ENCODE results near the gene TSSK6.

The TSSK6 gene

DNA sequence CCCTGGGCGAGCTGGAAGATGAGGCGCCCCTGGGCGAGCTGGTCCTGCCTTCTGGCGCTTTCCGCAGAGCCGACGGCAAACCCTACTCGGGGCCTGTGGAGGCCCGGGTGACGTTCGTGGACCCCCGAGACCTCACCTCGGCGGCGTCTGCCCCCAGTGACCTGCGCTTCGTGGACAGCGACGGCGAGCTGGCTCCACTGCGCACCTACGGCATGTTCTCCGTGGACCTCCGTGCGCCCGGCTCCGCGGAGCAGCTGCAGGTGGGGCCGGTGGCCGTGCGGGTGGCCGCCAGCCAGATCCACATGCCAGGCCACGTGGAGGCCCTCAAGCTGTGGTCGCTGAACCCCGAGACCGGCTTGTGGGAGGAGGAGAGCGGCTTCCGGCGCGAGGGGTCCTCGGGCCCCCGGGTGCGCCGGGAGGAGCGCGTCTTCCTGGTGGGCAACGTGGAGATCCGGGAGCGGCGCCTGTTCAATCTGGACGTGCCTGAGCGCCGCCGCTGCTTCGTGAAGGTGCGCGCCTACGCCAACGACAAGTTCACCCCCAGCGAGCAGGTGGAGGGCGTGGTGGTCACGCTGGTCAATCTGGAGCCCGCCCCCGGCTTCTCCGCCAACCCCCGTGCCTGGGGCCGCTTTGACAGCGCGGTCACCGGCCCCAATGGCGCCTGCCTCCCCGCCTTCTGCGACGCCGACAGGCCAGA is 29.1 kb upstream of the TSSK6 start:
- no peak for DNase-seq

GRCh38 chr19:19543640-19544039 is 28.3 kb upstream of the TSSK6 start:
- no peak for DNase-seq

DNA sequence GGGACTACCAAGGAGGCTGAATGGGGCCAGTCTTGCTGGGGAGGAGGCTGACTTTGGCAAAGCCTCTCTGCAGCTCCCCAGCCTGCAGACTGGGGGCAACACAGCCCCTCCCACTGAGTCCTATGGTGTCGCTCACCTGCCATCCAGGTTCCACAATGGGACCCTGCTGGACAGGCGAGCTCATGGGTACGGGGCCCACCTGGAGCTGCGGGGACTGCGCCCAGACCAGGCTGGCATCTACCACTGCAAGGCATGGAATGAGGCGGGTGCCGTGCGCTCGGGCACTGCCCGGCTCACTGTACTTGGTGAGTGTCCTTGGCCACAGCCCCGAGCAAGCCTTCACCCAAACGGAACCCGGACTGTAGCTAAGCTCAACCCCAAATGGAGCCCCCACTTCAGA is 27.8 kb upstream of the TSSK6 start:
- DNase-seq, result no peak

DNA sequence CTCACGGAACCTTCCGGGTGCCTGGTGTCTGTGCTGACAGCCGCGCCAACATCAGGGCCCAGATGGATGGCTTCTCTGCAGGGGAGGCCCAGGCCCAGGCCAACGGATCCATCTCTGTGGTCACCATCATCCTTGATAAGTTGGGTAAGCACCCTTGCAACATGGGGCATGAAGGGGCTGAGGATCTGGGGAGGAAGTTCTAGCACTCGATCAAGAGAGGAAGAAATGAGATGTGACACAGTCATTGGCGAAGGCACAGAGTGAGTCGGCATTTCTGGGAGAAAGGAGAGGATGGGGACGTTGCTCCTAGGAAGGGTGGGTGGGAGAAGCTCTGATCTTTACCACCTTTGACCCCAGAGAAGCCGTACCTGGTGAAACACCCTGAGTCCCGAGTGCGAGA is 27.2 kb upstream of the TSSK6 start:
- DNase-seq, result no peak

DNA sequence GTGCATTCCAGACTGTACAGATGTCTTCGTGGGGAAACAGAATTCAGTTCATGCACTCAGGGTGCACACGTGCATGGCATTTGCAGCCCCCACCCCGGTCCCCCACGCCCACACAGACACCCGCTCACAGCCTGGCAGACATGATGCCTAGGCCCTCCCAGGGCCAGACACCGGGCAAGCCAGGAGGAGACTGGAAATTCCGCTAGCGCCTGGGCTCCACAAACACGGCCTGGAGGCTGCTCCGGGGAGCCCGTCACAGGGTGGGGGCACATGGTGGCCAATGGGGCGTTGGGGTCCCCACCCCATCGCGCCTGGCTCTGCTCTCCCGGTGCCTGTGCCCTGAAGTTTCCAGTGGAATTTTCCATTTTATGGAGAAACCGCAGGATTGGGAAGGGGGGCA is 26.3 kb upstream of the TSSK6 start:
- DNase-seq, result no peak

DNA sequence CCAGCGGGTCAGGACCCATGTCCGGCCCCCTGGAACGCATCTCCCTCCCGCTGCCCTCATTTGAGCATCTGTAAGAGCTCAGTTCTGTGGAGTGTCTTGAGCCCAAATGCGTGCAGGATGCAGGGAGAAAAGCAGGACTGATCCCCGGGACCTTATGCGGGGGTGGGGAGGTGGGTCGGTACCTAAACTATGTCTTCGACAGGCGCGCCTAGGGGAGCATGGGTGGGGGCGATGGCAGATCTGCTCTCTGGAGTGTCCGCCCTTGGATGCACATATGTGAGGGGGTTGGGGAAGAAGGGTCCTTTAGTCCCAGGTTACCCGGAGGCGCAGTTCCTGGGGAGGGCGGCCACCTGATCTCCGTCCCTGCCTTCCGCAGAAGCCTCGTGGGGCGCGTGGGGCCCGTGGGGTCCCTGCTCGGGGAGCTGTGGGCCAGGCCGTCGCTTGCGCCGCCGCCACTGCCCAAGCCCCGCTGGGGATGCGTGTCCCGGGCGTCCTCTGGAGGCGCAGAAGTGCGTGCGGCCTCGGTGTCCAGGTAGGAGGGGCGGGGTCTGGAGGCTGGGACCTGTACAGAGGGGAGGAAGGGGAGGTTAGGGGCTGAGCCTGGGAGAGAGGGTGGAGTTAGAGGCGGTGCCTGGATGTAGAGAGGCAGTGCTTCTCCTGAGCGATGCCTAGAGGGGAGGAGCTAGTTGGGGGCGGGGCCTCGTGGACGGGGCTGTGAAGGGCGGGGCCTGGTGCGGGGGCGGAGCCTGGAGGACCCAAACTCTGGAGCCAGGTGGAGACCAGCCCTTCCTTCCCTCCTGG is 25.6 kb upstream of the TSSK6 start:
- DNase-seq, result peak; percentile 54

DNA sequence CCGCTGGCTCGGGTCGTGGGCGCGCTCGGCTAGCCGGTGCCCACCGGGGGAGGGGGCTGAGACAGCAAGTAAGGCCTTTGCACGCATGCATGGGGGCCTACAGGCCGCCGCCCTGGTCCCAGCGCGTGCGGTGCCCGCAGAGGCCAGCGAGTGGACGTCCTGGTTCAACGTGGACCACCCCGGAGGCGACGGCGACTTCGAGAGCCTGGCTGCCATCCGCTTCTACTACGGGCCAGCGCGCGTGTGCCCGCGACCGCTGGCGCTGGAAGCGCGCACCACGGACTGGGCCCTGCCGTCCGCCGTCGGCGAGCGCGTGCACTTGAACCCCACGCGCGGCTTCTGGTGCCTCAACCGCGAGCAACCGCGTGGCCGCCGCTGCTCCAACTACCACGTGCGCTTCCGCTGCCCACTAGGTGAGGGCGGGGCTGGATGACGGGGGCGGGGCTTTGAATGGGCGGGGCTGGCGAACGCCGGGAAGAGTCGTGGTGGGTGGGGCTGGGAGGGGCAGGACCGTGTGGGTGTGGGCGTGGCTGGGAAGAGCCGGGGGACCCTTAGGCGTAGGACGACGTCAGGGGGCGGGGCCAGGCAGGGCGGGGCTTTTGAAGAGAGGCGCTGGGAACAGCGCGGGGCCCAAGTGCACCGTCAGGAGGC is 24.8 kb upstream of the TSSK6 start:
- DNase-seq, result peak; percentile 46

DNA sequence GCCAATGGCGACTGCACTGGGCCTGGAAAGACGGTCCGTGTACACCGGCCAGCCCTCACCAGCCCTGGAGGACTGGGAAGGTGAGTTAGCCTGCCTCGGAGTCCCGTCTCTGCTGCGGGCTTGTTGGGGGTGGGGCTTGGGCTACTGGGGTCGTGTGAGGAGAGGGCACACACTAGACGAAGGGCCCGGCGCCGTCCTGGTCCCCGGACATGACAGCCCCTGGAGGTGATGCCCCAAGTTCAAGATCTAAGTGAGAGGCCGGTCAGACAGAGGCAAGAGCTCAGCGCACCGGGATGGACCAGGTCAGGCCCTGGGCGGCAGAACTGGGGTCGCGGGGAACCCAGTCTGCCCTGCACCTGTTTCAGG is 24.3 kb upstream of the TSSK6 start:
- no peak for DNase-seq

GRCh38 chr19:19538785-19539166 is 23.4 kb upstream of the TSSK6 start:
- DNase-seq, result no peak

DNA sequence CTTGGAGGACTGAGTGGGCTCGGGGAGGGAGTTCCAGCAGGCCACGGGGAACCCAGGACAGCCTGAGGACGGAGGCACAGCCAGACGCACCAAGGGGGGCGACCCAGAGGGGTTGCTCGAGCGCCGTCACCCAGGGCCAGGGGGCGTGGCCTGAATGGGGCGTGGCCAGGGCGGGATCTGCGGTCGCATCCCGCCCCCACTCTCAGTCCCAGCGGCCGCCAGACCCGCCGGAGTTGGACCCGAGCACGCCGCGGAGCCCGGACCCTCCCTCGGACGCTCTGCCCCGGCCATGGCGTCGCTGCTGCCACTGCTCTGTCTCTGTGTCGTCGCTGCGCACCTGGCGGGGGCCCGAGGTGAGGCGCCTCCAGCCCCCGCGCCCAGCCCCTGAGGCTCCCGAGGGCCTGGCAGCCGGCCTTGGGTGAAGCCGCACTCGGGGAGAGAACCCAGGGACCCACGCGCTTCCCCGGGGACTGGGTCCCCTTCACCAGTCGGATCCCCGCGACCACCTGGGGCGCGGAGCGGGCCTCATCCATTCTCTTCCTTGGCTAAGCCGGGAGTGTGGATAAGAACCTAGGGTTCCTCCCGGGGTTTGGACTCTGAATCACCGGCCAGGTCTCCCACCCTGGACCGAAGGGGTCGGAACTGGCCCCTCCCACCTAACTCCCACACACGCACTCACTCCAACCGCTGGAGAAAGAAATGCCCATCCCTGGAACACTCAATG is 22.9 kb upstream of the TSSK6 start, which contains the start of gene CILP2:
TSS of gene CILP2 (plus strand) at position 205 of the 724 bp plus-strand sequence. CDS start at position 290, 85 bp downstream.
- no peak for DNase-seq

- no peak for DNase-seq
Observed at GRCh38 chr19:19537075-19538048, 22.0 kb upstream of the TSSK6 start.

DNA sequence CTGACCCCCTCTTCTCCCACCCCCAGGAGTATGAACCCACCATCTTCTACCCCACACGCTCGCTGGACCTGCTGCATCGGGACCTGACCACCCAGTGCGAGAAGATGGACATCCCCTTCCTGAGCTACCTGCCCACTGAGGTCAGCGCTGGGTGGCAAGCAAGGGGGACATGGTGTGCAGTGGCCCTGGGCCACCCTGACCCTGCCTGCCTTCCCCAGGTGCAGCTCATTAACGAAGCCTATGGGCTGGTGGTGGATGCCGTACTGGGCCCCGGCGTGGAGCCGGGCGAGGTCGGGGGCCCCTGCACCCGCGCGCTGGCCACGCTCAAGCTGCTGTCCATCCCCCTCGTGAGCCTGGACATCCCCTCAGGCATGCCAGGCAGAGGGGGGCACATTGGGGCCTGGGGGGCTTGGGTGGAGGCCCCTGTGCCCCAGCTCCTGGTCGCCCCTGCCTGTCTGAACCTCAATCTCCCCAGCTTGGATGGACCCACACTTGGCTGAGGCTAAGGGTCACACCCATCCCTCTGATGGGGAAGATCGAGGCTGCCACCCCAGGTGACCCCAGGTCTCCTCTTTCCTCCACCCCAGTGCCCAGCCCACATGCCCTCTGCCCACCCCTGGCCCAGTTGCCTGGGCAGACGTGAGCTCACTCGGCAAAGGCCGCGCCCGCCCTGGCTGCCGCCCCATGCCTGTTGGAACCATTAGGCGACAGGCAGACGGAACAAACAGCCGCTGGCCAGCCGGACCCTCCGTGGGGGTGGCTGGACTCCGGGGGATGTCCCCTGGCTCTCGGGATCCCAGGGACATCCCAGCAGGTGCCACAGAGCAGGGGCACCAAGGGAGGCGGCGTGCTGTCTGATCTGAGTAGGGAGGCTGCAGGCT is 20.2 kb upstream of the TSSK6 start:
- DNase-seq, result no peak

- DNase-seq, result no peak
Observed at GRCh38 chr19:19534556-19535265, 19.4 kb upstream of the TSSK6 start.

DNA sequence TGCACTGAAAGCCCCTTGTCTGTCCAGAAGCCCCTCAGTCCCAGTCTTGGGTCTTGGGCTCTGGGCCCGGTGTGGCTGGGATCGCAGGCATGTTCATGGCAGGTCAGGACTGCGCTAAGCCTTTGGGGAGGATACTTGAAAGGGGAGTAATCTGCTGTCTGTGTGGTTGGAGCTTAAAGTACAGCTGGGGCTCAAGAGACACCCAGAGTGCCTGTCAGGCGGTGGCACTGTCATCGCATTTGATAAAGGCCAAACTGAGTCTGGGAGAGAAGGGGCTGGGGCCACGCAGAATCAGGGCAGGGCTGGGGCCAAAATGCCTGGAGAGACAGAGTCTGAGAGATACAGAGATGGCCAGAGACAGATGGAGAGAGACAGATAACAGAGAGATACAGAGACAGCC is 18.5 kb upstream of the TSSK6 start:
- no peak for DNase-seq

- DNase-seq, result no peak
Observed at GRCh38 chr19:19532806-19533701, 17.7 kb upstream of the TSSK6 start.

GRCh38 chr19:19531951-19532805 is 16.8 kb upstream of the TSSK6 start:
- peak; percentile 73 for DNase-seq

DNA sequence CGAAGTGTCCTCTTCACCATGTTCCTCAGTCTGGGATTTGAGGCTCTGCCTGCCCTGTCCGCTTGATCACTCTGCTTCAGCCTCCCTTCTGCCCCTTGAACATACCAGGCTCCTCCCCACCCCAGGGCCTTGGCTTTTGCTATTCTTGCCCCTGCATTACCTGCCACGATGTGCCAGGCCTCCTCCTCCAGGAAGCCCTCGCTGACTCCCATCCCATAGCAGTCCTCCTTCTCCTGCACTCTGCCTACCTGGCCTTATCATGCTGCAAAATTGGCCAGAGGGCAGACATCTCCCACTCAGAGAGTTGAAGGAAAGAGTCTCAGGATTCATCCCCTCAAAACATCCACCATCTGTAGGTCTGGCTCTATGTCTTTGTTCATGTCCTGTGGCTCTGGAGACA is 15.5 kb upstream of the TSSK6 start:
- DNase-seq, result no peak

GRCh38 chr19:19530423-19530804 is 15.1 kb upstream of the TSSK6 start:
- no peak for DNase-seq
